Fibroblast of lung (primary cell): ENCODE data around the gene ZNF800. TPM values are rescaled to one million over a fixed set of nuclear protein-coding genes. Genes with fewer than 3 reads are reported as not detected.

Source experiments
- DNase-seq, 2 donors: peaks; one replicate each; pipeline versions ENCODE4 v3.0.0 to v3.0.0-alpha.2; 2010; ENCODE audit warnings: low read depth in 2 of 2
- H2AFZ ChIP-seq: 2 replicates; pipeline ENCODE4 v1.5.1; 2012; ENCODE audit warnings: low read length, control low read depth, inconsistent platforms
- H3K27ac ChIP-seq: 2 replicates; pipeline ENCODE4 v1.5.1; 2011; ENCODE audit warnings: low read length, control low read depth; ENCODE audit not compliant: insufficient read depth
- H3K27me3 ChIP-seq: 2 replicates; pipeline ENCODE4 v1.5.1; 2011; ENCODE audit warnings: mild to moderate bottlenecking, low read length; ENCODE audit not compliant: control insufficient read depth, insufficient read depth
- H3K36me3 ChIP-seq: 2 replicates; pipeline ENCODE4 v1.5.1; 2011; ENCODE audit warnings: low read length; ENCODE audit not compliant: control insufficient read depth, insufficient read depth
- H3K4me1 ChIP-seq: 2 replicates; pipeline ENCODE4 v1.5.1; 2011; ENCODE audit warnings: low read length; ENCODE audit not compliant: control insufficient read depth, insufficient read depth; ENCODE audit errors: extremely low read depth
- H3K4me2 ChIP-seq: 2 replicates; pipeline ENCODE4 v1.5.1; 2011; ENCODE audit warnings: low read length, control low read depth; ENCODE audit not compliant: insufficient read depth; ENCODE audit errors: extremely low read depth
- H3K4me3 ChIP-seq, 4 experiments: fragments of 200-600 bp in 1 of 4; sonication (generic) in 1 of 4; replicated peaks in 1 of 4; 2 replicates each; pipeline ENCODE4 v1.5.1; 2011 to 2016; ENCODE audit warnings: low read length in 4 of 4, low read depth in 3 of 4, mild to moderate bottlenecking in 3 of 4, control low read depth in 2 of 4, inconsistent platforms in 1 of 4, mixed read lengths in 1 of 4; ENCODE audit not compliant: insufficient read depth in 1 of 4; ENCODE audit errors: control extremely low read depth in 1 of 4
- H3K79me2 ChIP-seq: 2 replicates; pipeline ENCODE4 v1.5.1; 2012; ENCODE audit warnings: mild to moderate bottlenecking, low read length, inconsistent platforms; ENCODE audit not compliant: control insufficient read depth, insufficient read depth
- H3K9ac ChIP-seq: 2 replicates; pipeline ENCODE4 v1.5.1; 2011; ENCODE audit warnings: mild to moderate bottlenecking, low read length, control low read depth; ENCODE audit not compliant: insufficient read depth
- H3K9me3 ChIP-seq: 2 replicates; pipeline ENCODE4 v1.5.1; 2012; ENCODE audit warnings: low read depth, low read length; ENCODE audit not compliant: control insufficient read depth, insufficient read depth
- H4K20me1 ChIP-seq: 2 replicates; pipeline ENCODE4 v1.5.1; 2011; ENCODE audit warnings: low read length; ENCODE audit not compliant: control insufficient read depth, insufficient read depth; ENCODE audit errors: extremely low read depth
- CTCF ChIP-seq, 2 donors: IDR thresholded peaks in 1 of 2; conservative IDR thresholded peaks in 1 of 2; 1 replicate in 1 of 2; 2 replicates in 1 of 2; pipeline ENCODE4 v1.5.1; 2011 to 2012; ENCODE audit warnings: low read length in 2 of 2, control low read depth in 1 of 2, inconsistent platforms in 1 of 2, low read depth in 1 of 2, mild to moderate bottlenecking in 1 of 2
- EZH2 ChIP-seq: IDR thresholded peaks from 2 replicates; pipeline ENCODE4 v1.5.1; 2012; ENCODE audit warnings: low read length, control low read depth, mild to moderate bottlenecking; ENCODE audit errors: missing control alignments
- polyA plus RNA-seq, 2 donors: library from polyadenylated mRNA; depleted of rRNA in 1 of 2; stranded (reverse) in 1 of 2; unstranded in 1 of 2; fragments of >200 nt; gene quantifications; 2 replicates each; pipeline ENCODE4 v1.2.1, GENCODE V29; 2011 to 2012; ENCODE audit warnings: missing spikeins in 1 of 2
- total RNA-seq: library from RNA; depleted of rRNA; stranded (reverse); fragments of >200 nt; gene quantifications from 2 replicates; pipeline ENCODE4 v1.2.1, GENCODE V29; 2014

Gene ZNF800
- total and polyA plus RNA-seq, 2 donors (not counting 1 experiment from before 2014, with no cell fraction given) = 12.4 to 16.6 TPM

DNA sequence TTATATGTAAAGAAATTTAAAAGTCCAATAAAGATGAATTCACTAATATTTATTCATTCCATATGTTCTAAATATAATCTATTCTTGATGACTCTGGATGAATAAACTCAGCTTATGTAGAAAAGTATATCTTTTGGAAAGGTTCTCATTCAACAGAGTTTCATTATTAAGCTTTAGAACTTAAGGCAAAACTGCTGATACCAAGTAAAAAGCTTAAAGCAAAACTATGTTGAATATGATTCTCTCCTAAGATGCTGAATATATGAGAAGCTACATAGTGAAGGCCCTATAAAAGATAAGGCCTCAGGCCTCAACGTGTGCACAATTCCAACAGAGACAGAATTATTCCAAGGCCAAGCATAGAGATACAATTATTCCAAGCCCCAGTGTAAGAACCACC is 30.8 kb downstream of the ZNF800 start:
- no peak overlapping the region for H3K4me3 ChIP-seq
- H3K9me3 ChIP-seq = no peaks in the 10 kb centered on the region
- H3K27ac ChIP-seq = no peak overlapping the region
- TF ChIP-seq EZH2 (no peak), CTCF (conservative IDR thresholded peaks at IDR 0.05 in 1 of 2, IDR thresholded peaks at IDR 0.05 in 1 of 2; ENCODE audit: low read depth in 1 of 2, low read length in 2 of 2) (no peak)
- H3K4me1 ChIP-seq = no peaks in the 10 kb centered on the region
- no peaks in the 10 kb centered on the region for H3K27me3 ChIP-seq
- H2AFZ ChIP-seq = no peak overlapping the region
- no peaks in the 10 kb centered on the region for H3K79me2 ChIP-seq
- no peaks in the 10 kb centered on the region for H4K20me1 ChIP-seq
- no peak overlapping the region for H3K9ac ChIP-seq
- H3K4me2 ChIP-seq = no peak overlapping the region
- peaks cover 5% of the 10 kb centered on the region for H3K36me3 ChIP-seq
- DNase-seq = no peak

GRCh38 chr7:127359011-127359410 is 33.5 kb downstream of the ZNF800 start:
- Histone ChIP-seq H3K36me3 (peaks cover 5% of the 10 kb centered on the region), H3K27ac (no peak overlapping the region), H3K9ac (no peak overlapping the region), H3K9me3 (no peaks in the 10 kb centered on the region), H2AFZ (no peak overlapping the region), H4K20me1 (no peaks in the 10 kb centered on the region), H3K27me3 (no peaks in the 10 kb centered on the region), H3K79me2 (no peaks in the 10 kb centered on the region), H3K4me1 (no peaks in the 10 kb centered on the region), H3K4me3 (no peak overlapping the region), H3K4me2 (no peak overlapping the region)
- TF ChIP-seq CTCF (conservative IDR thresholded peaks at IDR 0.05 in 1 of 2, IDR thresholded peaks at IDR 0.05 in 1 of 2; ENCODE audit: low read depth in 1 of 2, low read length in 2 of 2) (no peak), EZH2 (no peak)
- DNase-seq = no peak

DNA sequence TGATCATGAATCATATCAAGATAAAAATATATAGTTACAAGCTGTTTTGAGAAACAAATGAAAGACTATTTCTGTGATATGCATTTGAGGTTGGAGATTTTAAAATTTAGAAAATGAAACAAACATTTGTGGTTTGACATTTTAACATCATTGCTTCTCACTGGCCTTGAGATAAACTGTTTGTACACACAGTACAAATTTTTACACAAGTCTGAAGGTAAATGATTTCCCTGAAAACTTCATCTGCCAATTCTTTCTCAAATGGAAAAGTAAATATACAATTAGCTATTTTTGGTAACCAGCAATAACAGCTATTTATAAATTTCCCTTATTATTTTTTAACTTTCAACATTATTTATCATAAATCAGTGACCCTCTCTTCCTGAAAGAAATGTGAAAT is 38.6 kb downstream of the ZNF800 start:
- Histone ChIP-seq H3K9me3 (no peaks in the 10 kb centered on the region), H3K27ac (no peak overlapping the region), H3K9ac (no peak overlapping the region), H3K36me3 (no peaks in the 10 kb centered on the region), H4K20me1 (no peaks in the 10 kb centered on the region), H3K4me3 (no peak overlapping the region), H3K4me2 (no peak overlapping the region), H3K4me1 (no peaks in the 10 kb centered on the region), H3K79me2 (no peaks in the 10 kb centered on the region), H2AFZ (no peak overlapping the region), H3K27me3 (no peaks in the 10 kb centered on the region)
- DNase-seq = no peak
- TF ChIP-seq CTCF (conservative IDR thresholded peaks at IDR 0.05 in 1 of 2, IDR thresholded peaks at IDR 0.05 in 1 of 2; ENCODE audit: low read depth in 1 of 2, low read length in 2 of 2) (no peak), EZH2 (no peak)
